ENCODE results near the gene LPIN2. TPM values are rescaled to one million over a fixed set of nuclear protein-coding genes. Genes with fewer than 3 reads are reported as not detected.

LPIN2 gene
- total and polyA plus RNA-seq, 4 donors, result 58.6 to 284 (median 103) TPM

GRCh38 chr18:2998644-2999043, 14.3 kb downstream of the LPIN2 start (continued):
- no peak for TF ChIP-seq ZBTB33 (IDR thresholded peaks at IDR 0.05)
- no peak for TF ChIP-seq FOXA2 (IDR thresholded peaks at IDR 0.05)
- no peak for TF ChIP-seq MAX (IDR thresholded peaks at IDR 0.05)

- TF ChIP-seq EGR1 (IDR thresholded peaks at IDR 0.05; ENCODE audit: low read depth in 2 of 2), result no peak
- TF ChIP-seq HNF4A (conservative IDR thresholded peaks at IDR 0.05), result no peak
- no peak for TF ChIP-seq ZBTB33 (IDR thresholded peaks at IDR 0.05)
- no peak for TF ChIP-seq HNF4G (IDR thresholded peaks at IDR 0.05)
- no peak for TF ChIP-seq SP1 (IDR thresholded peaks at IDR 0.05)
- TF ChIP-seq TAF1 (conservative IDR thresholded peaks at IDR 0.05), result no peak
- TF ChIP-seq CTCF (IDR thresholded peaks at IDR 0.05; ENCODE audit: low read depth, low read length, missing input control), result no peak
- no peak for TF ChIP-seq FOXA2 (IDR thresholded peaks at IDR 0.05)
- no peak for DNase-seq (ENCODE audit: low spot score)
- H3K9ac ChIP-seq (ENCODE audit: low read depth in 1 of 2, low read length in 2 of 2), result no peak overlapping the region
- H3K27me3 ChIP-seq (ENCODE audit: control insufficient read depth in 4 of 4, insufficient read depth in 4 of 4, low read length in 3 of 4), result no peaks in the 10 kb centered on the region
- H3K27ac ChIP-seq (ENCODE audit: low read depth in 1 of 2, low read length in 2 of 2), result peak overlapping the region; percentile 2 to 64
- peaks cover 0 to 11% (median 4%) of the 10 kb centered on the region in 4 donors for H3K4me1 ChIP-seq (ENCODE audit: control insufficient read depth in 4 of 4, insufficient read depth in 4 of 4, low read length in 3 of 4)
- no peaks in the 10 kb centered on the region for H3K9me3 ChIP-seq (ENCODE audit: control insufficient read depth in 4 of 4, low read length in 3 of 4)
- H3K4me3 ChIP-seq (ENCODE audit: low read depth in 1 of 3, low read length in 3 of 3), result no peak overlapping the region
- 74% methylated on average over 4 of the region's 4 CpGs for WGBS
- peaks cover 0 to 2% (median 0%) of the 10 kb centered on the region in 4 donors for H3K36me3 ChIP-seq (ENCODE audit: control insufficient read depth in 4 of 4, insufficient read depth in 3 of 4, low read depth in 1 of 4, low read length in 3 of 4)
These were observed 14.9 kb downstream of the LPIN2 start for GRCh38 chr18:2997846-2998564.

- H3K27ac ChIP-seq (ENCODE audit: low read depth in 1 of 2, low read length in 2 of 2), result no peak overlapping the region
- H3K36me3 ChIP-seq (ENCODE audit: control insufficient read depth in 4 of 4, insufficient read depth in 3 of 4, low read depth in 1 of 4, low read length in 3 of 4), result peaks cover 0 to 2% (median 0%) of the 10 kb centered on the region in 4 donors
- no peaks in the 10 kb centered on the region for H3K9me3 ChIP-seq (ENCODE audit: control insufficient read depth in 4 of 4, low read length in 3 of 4)
- DNase-seq (ENCODE audit: low spot score), result no peak
- peaks cover 0 to 7% (median 3%) of the 10 kb centered on the region in 4 donors for H3K4me1 ChIP-seq (ENCODE audit: control insufficient read depth in 4 of 4, insufficient read depth in 4 of 4, low read length in 3 of 4)
- no peaks in the 10 kb centered on the region for H3K27me3 ChIP-seq (ENCODE audit: control insufficient read depth in 4 of 4, insufficient read depth in 4 of 4, low read length in 3 of 4)
- no peak overlapping the region for H3K9ac ChIP-seq (ENCODE audit: low read depth in 1 of 2, low read length in 2 of 2)
- no peak overlapping the region for H3K4me3 ChIP-seq (ENCODE audit: low read depth in 1 of 3, low read length in 3 of 3)
- TF ChIP-seq MAX (IDR thresholded peaks at IDR 0.05), result no peak
- no peak for TF ChIP-seq NR2F2 (IDR thresholded peaks at IDR 0.05)
- no peak for TF ChIP-seq TAF1 (conservative IDR thresholded peaks at IDR 0.05)
- no peak for TF ChIP-seq REST (IDR thresholded peaks at IDR 0.05)
- no peak for TF ChIP-seq YY1 (IDR thresholded peaks at IDR 0.05)
- TF ChIP-seq JUND (IDR thresholded peaks at IDR 0.05), result no peak
- no peak for TF ChIP-seq FOXA2 (IDR thresholded peaks at IDR 0.05)
- TF ChIP-seq RAD21 (IDR thresholded peaks at IDR 0.05), result no peak
- no peak for TF ChIP-seq SP1 (IDR thresholded peaks at IDR 0.05)
- no peak for TF ChIP-seq HNF4A (conservative IDR thresholded peaks at IDR 0.05)
- no peak for TF ChIP-seq EGR1 (IDR thresholded peaks at IDR 0.05; ENCODE audit: low read depth in 2 of 2)
- no peak for TF ChIP-seq CTCF (IDR thresholded peaks at IDR 0.05; ENCODE audit: low read depth, low read length, missing input control)
These were observed 15.5 kb downstream of the LPIN2 start for GRCh38 chr18:2997429-2997828.
